ENCODE measurements around the gene LIPC. TPM values are rescaled to one million over a fixed set of nuclear protein-coding genes. Genes with fewer than 3 reads are reported as not detected.

The LIPC gene
- total and polyA plus RNA-seq, 2 experiments from 2014 or later = not detected

DNA sequence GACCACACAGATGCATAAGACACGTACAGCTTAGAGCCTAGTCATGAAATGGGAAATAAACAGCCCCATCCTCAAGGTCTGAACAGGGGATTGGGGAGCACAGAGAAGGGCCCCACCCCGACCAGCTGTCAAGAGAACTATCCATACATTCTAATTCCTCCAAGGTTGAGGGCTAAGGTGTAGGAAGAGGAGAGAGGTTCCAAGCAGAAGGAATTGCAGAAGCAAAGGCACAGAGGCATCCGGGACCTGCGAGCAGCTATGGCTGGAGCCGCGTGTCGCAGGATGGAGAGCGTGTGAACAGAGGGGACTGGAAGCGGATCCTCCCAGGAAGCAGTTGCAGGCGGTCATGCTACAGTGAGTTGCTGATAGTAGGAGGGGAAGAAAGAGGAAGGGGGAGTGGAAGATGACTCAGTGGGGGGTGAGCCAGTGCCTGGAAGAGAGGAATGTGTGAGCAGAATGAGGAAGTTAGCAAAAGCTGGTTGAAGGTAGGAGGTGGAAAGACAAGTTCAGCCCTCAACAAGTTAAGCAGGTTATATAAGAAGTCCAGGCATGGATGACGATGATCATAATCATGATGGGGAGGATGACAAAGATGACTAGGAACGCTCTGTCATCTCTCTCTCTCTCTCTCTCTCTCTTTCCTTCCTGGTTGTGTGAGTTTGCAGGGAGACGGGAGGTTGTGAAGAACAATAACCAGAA lies 89.7 kb downstream of the LIPC start:
- H3K9me3 Mint-ChIP-seq = no peaks in the 10 kb centered on the region; the same call in 1 of the 3 replicates
- H3K27me3 Mint-ChIP-seq (ENCODE audit: insufficient read depth, low read depth, poor library complexity) = no peaks in the 10 kb centered on the region
- no peaks in the 10 kb centered on the region for H3K36me3 ChIP-seq (ENCODE audit: insufficient read depth)
- no peaks in the 10 kb centered on the region for H3K27me3 ChIP-seq (ENCODE audit: insufficient read depth)
- ATAC-seq (peak; percentile 67), DNase-seq (ENCODE audit: low spot score) (peak; percentile 53)
- TF ChIP-seq, protein P1, sequence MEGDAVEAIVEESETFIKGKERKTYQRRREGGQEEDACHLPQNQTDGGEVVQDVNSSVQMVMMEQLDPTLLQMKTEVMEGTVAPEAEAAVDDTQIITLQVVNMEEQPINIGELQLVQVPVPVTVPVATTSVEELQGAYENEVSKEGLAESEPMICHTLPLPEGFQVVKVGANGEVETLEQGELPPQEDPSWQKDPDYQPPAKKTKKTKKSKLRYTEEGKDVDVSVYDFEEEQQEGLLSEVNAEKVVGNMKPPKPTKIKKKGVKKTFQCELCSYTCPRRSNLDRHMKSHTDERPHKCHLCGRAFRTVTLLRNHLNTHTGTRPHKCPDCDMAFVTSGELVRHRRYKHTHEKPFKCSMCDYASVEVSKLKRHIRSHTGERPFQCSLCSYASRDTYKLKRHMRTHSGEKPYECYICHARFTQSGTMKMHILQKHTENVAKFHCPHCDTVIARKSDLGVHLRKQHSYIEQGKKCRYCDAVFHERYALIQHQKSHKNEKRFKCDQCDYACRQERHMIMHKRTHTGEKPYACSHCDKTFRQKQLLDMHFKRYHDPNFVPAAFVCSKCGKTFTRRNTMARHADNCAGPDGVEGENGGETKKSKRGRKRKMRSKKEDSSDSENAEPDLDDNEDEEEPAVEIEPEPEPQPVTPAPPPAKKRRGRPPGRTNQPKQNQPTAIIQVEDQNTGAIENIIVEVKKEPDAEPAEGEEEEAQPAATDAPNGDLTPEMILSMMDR (conservative IDR thresholded peaks at IDR 0.05; ENCODE audit: low read depth in 2 of 2) = no peak
- TF ChIP-seq STAT1 (IDR thresholded peaks at IDR 0.05; ENCODE audit: unreplicated experiment) = no peak
- no peak for TF ChIP-seq NANOG (IDR thresholded peaks at IDR 0.05; ENCODE audit: borderline replicate concordance)
- peak overlapping the region; percentile 13; the same call in 1 of the 2 replicates for H3K27ac Mint-ChIP-seq
- no peak overlapping the region for H3K4me3 Mint-ChIP-seq
- no peaks in the 10 kb centered on the region for H3K36me3 Mint-ChIP-seq (ENCODE audit: low read depth)
- no peak overlapping the region for H3K4me2 ChIP-seq
- H3K27ac ChIP-seq (ENCODE audit: low read depth) = no peak overlapping the region
- H3K4me3 ChIP-seq = no peak overlapping the region
- H2AFZ ChIP-seq = peak overlapping the region; percentile 66; the same call in 1 of the 2 replicates
- peaks cover 16% of the 10 kb centered on the region for H3K4me1 Mint-ChIP-seq
- no peaks in the 10 kb centered on the region for H3K9me2 ChIP-seq (ENCODE audit: insufficient read depth)
- H4K20me1 ChIP-seq (replicated peaks; ENCODE audit: insufficient read depth) = no peaks in the 10 kb centered on the region
- H3K4me1 ChIP-seq (ENCODE audit: insufficient read depth) = peaks cover 7% of the 10 kb centered on the region
- no peaks in the 10 kb centered on the region for H3F3A ChIP-seq (replicated peaks; ENCODE audit: low read depth)
- H3K79me2 ChIP-seq (replicated peaks; ENCODE audit: insufficient read depth) = no peaks in the 10 kb centered on the region

DNA sequence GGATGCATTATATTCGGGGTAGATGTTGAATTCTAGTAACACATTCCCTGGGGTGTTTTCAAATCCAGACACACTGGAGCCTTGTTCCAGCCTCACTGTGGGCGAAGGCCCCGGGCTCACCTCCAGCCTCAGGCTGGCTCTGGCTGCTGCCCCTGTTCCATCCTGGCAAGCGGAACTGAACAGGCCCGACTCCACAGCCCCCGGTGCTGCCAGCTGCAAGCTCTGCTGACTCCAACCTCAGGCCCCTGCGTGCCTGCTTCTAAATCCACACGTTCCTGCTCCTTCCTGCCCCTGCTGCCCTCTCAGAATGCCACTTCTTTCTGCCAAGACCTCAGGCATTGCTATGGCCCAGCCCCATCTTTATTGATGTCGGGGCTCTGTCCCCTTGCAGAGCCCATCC lies 90.6 kb downstream of the LIPC start:
- Histone ChIP-seq H3K4me2 (no peak overlapping the region), H4K20me1 (replicated peaks; ENCODE audit: insufficient read depth) (no peaks in the 10 kb centered on the region), H3K27me3 (ENCODE audit: insufficient read depth) (no peaks in the 10 kb centered on the region), H3K27ac (ENCODE audit: low read depth) (no peak overlapping the region), H3K79me2 (replicated peaks; ENCODE audit: insufficient read depth) (no peaks in the 10 kb centered on the region), H3K4me1 (ENCODE audit: insufficient read depth) (peaks cover 7% of the 10 kb centered on the region), H3K4me3 (no peak overlapping the region), H3K36me3 (ENCODE audit: insufficient read depth) (no peaks in the 10 kb centered on the region), H2AFZ (no peak overlapping the region), H3F3A (replicated peaks; ENCODE audit: low read depth) (no peaks in the 10 kb centered on the region), H3K9me2 (ENCODE audit: insufficient read depth) (no peaks in the 10 kb centered on the region)
- DNase-seq (ENCODE audit: low spot score) (no peak), ATAC-seq (no peak)
- Mint-ChIP-seq H3K4me1 (peaks cover 16% of the 10 kb centered on the region), H3K36me3 (ENCODE audit: low read depth) (no peaks in the 10 kb centered on the region), H3K4me3 (no peak overlapping the region), H3K9me3 (no peaks in the 10 kb centered on the region), H3K27ac (no peak overlapping the region), H3K27me3 (ENCODE audit: insufficient read depth, low read depth, poor library complexity) (no peaks in the 10 kb centered on the region)
- TF ChIP-seq NANOG (IDR thresholded peaks at IDR 0.05; ENCODE audit: borderline replicate concordance) (no peak), ETS1 (IDR thresholded peaks at IDR 0.05) (no peak), REST (IDR thresholded peaks at IDR 0.05; ENCODE audit: unreplicated experiment) (no peak), EZH2 (IDR thresholded peaks at IDR 0.05; ENCODE audit: low read depth, unreplicated experiment) (no peak)
- TF ChIP-seq, protein P1 (conservative IDR thresholded peaks at IDR 0.05; ENCODE audit: low read depth in 2 of 2) = no peak
